GM18861 (cell line): ENCODE data around the gene EVC.
"Not testable (repeated sequence)": the region's sequence is repeated elsewhere in the genome, so short reads cannot be mapped to it uniquely, and the experiment has no call there.

Experiments
- ATAC-seq: cut with Tn5 transposase; IDR thresholded peaks from one replicate; pipeline ENCODE4 v1.9.1; 2021; ENCODE audit not compliant: unreplicated experiment

EVC gene

GRCh38 chr4:5707778-5708448, 3.1 kb upstream of the EVC start:
- no peak for ATAC-seq

GRCh38 chr4:5708449-5709206, 2.4 kb upstream of the EVC start, which contains the start of gene EVC2:
EVC2 (minus strand) TSS chr4:5708559; CDS start chr4:5708513, 46 bp downstream.
- ATAC-seq: no peak

- no peak for ATAC-seq
These were observed 1.8 kb upstream of the EVC start for GRCh38 chr4:5709207-5709575.

DNA sequence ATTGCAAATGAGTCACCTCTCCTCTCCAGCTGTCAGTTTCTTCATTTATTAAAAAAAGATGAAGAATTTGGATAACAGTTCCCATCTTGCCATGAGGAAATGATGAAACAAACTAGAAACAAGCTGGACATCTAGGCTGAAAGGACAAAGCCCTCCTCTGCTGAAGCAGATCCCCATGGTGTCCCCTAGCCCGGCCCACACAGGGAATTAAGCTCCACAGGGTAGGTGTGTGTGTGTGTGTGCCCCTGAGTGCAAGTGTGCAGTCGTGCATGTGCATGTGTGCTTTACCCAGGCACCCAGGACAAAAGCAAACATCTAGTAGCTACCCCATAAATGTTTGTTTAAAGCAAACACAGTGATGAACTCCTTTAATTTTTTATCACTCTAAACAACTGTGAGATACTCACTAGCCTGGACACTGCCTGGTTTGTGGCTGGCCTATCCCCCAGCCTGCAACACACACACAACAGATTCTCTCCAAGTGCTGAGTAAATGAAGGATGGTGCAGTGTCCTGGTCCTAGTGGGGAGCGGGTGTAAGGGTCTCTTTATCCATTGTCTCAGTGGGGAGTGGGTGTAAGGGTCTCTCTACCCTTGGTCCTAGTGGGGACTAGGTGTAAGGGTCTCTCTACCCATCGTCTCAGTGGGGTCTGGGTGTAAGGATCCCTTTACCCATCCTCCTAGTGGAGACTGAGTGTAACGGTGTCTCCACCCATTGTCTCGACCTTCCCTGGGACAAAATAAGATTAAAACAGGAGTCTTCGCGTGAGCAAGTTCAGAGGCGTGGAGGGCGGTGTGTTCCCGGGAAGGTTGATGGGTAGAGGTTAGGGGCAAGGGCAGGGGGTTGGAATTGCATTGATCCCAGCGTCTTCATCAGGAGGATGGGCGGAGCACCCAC, 688 bp upstream of the EVC start:
- ATAC-seq: no peak

DNA sequence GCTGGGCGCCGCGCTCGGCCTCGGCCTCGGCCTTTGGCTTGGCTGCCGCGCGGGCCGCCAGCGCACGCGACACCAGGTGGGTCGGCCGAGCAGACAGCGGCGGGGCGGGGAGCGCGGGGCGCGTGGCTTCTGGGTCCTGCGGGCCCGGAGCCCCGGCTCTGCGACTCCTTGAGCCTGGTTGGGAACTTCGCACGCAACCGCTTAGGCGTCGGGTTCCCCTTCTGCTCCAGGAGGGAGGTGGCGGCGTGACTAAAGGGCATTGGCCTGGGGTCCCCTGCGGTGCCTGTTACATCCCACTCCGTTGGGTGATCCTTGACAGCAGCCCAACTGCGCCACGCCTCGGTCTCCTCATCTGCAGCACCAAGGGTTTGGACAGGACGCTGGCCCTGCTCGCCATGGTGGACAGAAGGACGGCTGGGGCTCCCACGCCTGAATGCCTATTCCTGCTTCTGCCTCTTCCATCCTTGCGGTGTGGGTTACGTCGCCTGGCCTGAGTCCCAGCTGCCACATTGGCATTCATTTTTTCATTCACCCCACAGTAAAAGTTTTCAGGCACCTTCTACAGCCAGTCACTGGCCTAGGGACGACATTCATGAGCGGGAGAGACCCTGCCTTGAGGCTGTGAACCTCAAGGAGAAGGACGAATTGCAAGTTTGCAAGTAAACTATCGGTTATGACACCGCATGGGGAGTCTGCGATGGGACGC, 631 bp downstream of the EVC start:
- peak; percentile 23 for ATAC-seq

GRCh38 chr4:5712517-5712916, 1.5 kb downstream of the EVC start:
- ATAC-seq: no peak

- ATAC-seq: no peak
These were observed 1.9 kb downstream of the EVC start for GRCh38 chr4:5712931-5713330.

- ATAC-seq: no peak
These were observed 2.9 kb downstream of the EVC start for GRCh38 chr4:5713861-5714260.

DNA sequence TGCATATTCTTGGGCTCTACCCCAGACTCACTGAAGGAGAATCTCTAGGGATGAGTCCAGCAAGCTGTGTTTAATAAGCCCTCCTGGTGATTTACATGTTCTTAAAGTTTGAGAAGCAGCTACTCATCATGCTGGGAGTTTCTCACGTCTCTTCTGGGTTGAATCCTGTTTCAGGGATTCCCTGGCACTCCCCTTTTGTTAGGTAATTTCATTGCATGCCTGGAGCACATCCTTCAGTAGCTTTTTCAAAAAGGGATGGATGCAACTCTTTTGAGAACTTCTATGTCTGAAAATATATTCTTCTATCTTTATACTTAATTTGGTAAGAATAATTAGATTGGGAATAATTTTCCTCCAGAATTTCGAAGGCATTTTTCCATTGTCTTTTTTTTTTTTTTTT, 4.4 kb downstream of the EVC start:
- no peak for ATAC-seq

DNA sequence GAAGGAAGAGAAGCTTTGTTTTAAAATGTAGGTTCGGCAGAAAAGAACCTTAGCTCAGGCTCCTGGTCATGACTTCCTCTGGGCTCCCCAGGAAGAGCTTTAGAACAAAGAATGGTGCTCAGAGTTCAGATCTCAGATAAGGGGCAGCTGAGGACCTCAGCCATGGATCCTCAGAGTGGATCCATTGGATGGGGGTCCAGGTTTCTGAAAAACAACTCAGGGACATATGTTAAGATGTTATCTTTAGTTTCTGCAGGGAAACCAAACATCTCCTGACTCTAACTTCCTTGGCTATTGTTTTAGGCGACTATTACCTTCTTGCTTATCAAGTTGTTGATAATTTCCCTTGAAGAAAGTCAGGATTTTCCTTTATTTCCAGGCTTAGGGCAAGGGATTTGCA, 5.4 kb downstream of the EVC start:
- ATAC-seq: no peak

- no peak for ATAC-seq
These were observed 6.6 kb downstream of the EVC start for GRCh38 chr4:5717449-5718158.

- ATAC-seq: no peak
These were observed 7.4 kb downstream of the EVC start for GRCh38 chr4:5718411-5718810.

- no peak for ATAC-seq
These were observed 8.5 kb downstream of the EVC start for GRCh38 chr4:5719350-5720055.

DNA sequence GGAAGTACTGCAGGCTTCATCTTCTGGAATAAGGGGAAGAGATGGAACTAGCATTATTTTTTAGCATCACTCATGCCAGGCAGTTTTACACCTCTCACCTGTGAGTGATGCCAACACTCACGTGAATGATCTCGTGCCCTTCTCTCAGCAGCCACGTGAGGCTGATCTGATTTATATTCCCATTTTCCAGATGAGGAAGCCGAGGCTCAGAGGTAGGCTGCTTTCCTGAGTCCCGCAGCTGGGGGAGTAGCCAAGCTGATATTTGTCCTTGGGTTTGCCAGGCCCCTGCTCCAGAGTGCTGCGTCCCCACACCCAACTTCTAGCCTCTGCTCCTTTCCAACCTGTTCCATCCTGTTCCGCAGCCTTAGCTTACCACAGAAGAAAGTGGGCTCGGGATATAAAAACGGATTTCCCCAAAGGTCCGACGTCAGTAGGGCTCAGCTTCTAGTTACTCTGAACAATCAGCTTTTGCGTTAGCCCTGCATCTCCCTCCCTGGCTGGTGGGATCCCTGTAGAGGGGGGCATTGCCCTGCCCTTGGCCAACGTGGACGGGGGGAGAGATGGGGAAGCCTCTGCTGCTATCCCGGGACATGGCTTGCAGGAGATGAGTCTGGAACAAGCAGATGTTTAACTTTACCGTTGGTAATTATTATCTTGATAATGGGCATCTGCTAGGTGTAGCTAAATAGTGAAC, 9.3 kb downstream of the EVC start:
- ATAC-seq: no peak

GRCh38 chr4:5720980-5721379, 10.0 kb downstream of the EVC start:
- no peak for ATAC-seq

GRCh38 chr4:5721923-5722322, 10.9 kb downstream of the EVC start:
- ATAC-seq: no peak

GRCh38 chr4:5722328-5722727, 11.3 kb downstream of the EVC start:
- no peak for ATAC-seq

DNA sequence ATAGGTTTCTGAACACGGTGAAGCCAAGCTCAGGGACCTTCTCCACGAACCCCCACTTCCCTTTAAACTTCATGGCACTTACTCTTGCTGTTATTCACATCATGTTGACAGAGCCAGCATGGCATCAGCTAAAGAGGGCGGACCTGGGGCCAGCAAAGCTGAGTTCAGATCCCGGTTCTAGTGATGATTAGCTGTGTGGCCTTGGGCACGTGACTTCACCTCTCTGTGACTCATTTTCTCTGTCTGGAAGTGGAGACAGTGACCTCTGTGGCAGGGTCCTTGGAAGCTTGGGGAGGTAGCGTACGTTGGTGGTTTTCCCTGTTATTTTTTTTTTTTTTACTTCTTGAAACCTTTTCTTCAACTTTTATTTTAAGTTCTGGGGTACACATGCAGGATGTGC, 13.4 kb downstream of the EVC start:
- no peak for ATAC-seq

DNA sequence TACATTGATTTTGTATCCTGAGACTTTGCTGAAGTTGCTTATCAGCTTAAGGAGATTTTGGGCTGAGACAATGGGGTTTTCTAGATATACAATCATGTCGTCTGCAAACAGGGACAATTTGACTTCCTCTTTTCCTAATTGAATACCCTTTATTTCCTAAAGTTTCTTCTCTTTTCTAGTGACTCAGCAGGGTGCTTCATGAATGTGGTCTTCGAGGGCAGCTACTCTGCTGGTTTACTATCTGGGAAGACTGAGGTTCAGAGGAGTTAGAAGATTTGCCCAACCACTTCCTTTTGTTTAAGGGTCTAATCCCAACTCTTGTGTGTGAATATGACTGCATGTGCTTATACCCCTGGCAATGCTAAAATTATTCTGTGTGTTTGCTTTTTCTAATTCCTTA, 17.4 kb downstream of the EVC start:
- ATAC-seq: not testable (repeated sequence)
